ENCODE measurements around the gene ELF2.
"Not testable (repeated sequence)": the region's sequence is repeated elsewhere in the genome, so short reads cannot be mapped to it uniquely, and the experiment has no call there.

ELF2 gene

DNA sequence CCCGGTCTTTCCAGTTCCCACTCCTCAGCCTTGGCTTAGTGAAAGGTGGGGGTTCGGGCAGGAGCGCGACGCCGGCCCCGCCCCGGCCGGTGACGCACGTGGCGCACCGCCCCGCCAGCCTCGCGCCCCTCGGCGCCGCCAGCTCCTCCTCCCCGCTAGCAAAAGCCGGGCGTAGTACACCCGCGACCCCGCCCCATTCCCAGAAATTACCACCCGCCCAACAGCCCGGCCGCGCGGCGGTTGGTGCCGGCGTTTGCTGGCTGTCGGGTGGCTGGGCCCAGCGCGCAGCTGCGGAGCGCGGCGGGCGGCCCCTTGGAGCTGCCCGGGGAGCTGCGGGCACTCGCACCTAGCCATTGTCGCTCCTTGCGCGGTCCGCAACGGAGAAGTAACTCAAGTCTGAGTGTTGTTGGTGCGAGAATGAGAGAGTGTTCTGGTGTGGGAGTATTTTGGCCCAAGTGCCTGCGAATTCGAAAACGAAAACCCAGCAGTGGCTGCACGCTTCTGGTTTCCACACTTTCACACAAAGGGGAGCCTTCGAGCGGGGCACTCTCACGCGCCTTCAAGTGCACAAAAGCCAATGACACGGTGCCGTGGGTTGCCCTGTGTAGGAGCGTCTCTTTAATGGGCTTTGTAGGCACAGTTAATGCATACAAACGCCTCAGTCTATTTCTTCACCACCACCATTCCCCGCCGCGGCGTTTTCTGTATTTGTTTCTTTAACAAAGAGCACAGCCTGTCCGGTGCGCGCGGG lies 1.0 kb upstream of the ELF2 start:
- peak; percentile 95 for DNase-seq

DNA sequence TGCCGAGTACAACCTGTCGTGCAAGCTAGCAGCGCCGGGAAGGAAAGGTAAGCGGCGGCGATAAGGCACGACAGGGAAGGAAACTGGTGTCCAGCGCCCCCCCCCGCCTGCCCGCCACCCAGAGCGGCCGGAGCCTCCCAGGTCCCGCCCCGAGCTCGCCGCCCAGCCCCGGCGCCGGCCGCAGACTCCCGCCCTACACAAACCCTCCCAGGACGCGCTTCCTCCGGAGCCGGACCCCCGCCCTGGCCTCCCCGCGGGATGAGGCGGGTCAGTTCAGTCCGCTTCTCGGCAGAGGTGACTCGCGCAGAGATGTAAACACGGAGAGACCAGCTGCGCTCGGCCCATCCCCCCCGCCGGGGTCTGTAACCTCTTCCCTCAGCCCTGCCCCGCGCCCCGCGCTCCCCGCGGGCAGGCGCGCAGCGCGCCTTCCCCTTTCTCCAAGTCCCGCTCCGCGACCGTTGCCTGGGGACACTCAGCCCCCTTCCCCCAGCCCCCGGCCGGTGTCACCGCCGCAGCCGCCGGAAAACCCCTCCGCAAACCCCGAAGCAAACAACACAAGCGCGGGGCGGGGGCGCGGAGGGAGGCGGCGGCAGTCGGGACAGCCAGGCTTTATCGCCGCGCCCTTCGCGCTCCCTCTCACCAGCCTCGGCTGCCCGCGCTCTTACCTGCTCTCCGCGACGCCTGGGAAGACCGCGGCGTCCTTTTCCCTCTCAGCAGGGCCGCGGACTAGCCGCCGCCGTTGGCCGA lies 543 bp downstream of the ELF2 start:
- DNase-seq, result peak; percentile 39

GRCh38 chr4:139175646-139176301 lies 1.2 kb downstream of the ELF2 start:
- DNase-seq, result peak; percentile 17

GRCh38 chr4:139171876-139172691 lies 4.9 kb downstream of the ELF2 start:
- DNase-seq, result peak; percentile 58

DNA sequence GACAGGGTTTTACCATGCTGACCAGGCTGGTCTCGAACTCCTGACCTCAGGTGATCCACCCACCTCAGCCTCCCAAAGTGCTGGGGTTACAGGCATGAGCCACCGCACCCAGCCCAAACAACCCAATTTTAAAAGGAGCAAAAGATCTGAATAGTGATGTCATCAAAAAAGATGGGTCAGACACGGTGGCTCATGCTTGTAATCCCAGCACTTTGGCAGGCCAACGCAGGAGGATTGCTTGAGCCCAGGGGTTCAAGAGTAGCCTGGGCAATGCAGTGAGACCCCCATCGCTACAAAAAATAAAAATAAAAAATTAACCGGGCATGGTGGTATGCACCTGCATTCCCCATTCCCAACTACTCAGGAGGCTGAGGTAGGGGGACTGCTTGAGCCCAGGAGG lies 6.1 kb downstream of the ELF2 start:
- no peak for DNase-seq

DNA sequence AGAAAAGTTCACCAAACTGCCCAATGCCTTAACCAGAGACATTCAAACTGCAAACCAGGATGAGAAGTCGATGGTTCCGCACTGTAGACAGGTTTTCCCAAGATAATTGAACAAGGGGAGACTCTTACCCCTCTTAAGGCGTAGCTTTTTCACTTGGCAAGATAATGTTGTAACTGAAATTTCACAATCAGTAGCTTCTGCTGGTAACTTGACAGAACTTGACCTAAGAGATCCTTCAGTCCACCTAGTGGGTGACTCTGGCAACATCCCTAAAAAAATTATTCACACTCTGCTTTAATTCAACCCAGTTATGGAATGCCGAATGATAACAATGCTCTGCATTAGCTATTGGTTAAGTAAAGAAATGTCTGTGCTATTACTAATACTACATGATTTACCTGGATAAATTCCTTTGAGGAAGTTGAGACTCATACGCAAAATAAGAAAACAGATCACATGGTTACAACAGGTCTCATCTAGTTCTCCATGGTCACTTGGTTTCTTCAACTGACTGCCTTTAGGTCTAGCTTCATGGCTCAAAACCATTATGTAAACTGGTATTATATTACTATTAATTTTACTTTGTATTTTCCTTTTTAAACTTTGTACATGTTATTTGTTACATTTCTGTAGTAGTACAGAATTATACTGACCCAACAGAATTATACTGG lies 9.1 kb downstream of the ELF2 start:
- DNase-seq, result peak; percentile 43

DNA sequence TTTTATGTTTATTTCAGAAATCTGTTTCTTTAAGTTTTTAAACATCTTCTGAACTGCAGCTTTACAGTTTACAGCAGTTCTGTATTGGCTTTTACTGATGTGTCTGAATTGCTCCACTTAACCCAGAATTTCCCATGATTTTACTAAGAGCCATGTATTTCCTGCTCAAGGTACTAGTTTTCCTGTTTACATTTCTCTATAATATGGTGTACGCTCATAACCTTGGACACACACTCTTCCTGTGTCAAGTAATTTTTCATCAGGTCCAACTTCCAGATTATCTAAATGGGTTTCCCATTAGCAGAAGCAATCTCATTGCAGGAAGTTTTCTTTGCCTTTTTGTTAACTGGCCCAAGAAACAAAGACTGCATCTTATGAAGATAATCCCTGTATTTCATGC lies 12.3 kb downstream of the ELF2 start:
- DNase-seq, result no peak

DNA sequence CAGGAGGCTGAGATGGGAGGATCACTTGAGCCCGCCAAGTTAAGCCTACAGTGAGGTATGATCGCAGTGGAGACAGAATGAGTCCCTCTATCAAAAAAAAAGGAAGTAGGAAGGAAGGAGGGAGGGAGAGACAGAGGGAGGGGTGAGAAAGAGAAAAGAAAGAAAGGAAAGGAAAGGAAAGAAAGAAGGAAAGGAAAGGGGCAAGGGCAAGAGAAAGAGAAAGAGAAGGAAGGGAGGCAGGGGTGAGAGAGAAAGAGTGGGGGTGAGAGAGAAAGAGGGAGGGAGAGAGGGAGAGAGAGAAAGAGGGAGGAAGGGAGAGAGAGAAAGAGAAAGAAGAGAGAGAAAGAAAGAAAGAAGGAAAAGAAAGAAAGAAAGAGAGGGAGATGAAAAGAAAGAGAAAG lies 13.2 kb downstream of the ELF2 start:
- no peak for DNase-seq

DNA sequence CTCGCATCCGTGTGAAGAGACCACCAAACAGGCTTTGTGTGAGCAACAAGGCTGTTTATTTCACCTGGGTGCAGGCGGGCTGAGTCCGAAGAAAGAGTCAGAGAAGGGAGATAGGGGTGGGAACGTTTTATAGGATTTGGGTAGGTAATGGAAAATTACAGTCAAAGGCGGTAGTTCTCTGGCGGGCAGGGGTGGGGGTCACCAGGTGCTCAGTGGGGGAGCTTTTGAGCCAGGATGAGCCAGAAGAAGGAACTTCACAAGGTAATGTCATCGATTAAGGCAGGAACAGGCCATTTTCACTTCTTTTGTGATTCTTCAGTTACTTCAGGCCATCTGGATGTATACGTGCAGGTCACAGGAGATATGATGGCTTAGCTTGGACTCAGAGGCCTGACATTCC lies 19.0 kb downstream of the ELF2 start:
- DNase-seq, result not testable (repeated sequence)

DNA sequence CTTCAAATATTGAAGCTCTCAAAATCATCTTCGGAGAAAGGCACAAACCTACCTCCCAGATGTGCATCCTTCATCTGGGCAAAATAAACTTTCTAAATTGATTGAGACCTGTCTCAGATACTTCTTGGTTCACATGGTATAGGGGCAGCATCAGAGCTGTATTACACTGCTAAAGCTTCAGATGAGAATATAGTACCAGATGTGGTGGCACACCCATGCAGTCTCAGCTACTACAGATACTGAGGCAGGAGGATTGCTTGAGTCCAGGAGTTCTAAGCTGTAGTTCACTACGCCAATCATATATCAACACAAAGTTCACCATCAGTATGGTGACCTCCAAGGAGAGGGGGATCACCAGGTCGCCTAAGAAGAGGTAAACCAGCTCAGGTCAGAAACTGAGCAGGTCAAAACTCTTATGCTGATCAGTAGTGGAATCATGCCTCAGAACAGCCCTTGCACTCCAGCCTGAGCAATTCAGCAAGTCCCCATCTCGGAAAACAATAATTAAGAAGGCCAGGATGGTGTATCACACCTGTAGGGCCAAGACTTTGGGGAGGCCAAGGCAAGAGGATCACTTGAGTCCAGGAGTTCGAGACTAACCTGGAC lies 22.0 kb downstream of the ELF2 start:
- DNase-seq, result no peak

GRCh38 chr4:139154538-139154937 lies 22.5 kb downstream of the ELF2 start:
- DNase-seq, result no peak

DNA sequence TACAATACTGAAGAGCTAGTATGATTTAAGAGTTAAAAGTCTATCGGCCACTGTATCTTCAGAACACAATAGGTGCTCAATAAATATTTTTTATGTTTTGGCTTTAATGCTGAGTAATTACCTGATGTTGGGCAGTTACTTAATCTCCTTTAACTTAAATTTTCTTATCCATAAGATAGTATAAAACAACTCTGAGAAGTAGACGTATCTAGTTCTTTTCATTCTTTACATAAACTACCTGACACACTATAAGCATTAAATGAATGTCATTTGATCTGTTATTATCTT lies 22.9 kb downstream of the ELF2 start:
- no peak for DNase-seq

- DNase-seq, result peak; percentile 35
These were observed 23.4 kb downstream of the ELF2 start for GRCh38 chr4:139153411-139154133.

DNA sequence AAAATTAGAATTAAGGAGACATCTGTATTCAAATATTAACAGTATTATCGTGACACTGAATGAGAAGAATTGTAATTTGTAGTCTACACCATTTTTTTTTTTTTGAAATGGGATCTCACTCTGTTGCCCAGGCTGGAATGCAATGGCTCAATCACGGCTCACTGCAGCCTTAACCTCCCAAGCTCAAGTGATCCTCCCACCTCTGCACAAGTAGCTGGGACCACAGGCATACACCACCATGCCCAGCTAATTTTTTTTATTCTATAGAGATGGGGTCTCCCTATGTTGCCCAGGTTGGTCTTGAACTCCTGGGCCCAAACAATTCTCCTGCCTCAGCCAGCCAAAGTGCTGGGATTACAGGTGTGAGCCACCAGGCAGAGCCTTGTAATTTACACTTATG lies 24.8 kb downstream of the ELF2 start:
- DNase-seq, result no peak

DNA sequence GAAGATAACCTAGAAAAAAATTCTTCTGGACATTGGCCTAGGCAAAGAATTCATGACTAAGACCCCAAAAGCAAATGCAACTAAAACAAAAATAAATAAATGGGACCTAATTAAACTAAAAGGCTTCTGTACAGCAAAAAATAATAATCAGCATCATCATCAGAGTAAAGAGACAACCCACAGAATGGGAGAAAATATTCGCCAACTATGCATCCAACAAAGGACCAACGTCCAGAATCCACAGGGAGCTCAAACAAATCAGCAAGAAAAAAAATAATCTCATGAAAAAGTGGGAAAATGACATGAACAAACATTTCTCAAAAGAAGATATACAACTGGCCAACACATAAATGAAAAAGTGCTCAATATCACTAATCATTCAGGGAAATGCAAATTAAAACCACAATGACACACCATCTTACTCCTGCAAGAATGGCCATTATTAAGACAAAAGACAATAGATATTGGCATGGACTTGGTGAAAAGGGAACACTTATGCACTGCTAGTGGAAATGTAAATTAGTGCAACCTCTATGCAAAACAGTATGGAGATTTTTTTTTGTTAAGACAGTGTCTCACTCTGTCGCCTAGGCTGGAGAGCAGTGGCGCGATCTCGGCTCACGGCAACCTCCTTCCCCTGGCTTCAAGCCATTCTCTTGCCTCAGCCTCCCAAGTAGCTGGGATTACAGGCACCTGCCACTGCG lies 29.9 kb downstream of the ELF2 start:
- DNase-seq, result no peak

GRCh38 chr4:139145552-139145932 lies 31.5 kb downstream of the ELF2 start:
- DNase-seq, result no peak

- no peak for DNase-seq
These were observed 32.0 kb downstream of the ELF2 start for GRCh38 chr4:139144911-139145551.

GRCh38 chr4:139144161-139144859 lies 32.7 kb downstream of the ELF2 start:
- DNase-seq, result peak; percentile 32

GRCh38 chr4:139142980-139143379 lies 34.0 kb downstream of the ELF2 start:
- no peak for DNase-seq

- no peak for DNase-seq
These were observed 34.9 kb downstream of the ELF2 start for GRCh38 chr4:139142087-139142486.

Measured in fibroblast of skin of right quadriceps (primary cell).